Measurements from ENCODE around the gene GBGT1. TPM values are rescaled to one million over a fixed set of nuclear protein-coding genes. Genes with fewer than 3 reads are reported as not detected.

GBGT1 gene
- total and polyA plus RNA-seq, 2 experiments from 2014 or later: 4.0 to 10.1 TPM

GRCh38 chr9:133158695-133159094 is 5.0 kb downstream of the GBGT1 start:
- Histone ChIP-seq H3K4me2 (no peak overlapping the region), H3K79me2 (no peaks in the 10 kb centered on the region), H3K4me1 (ENCODE audit: insufficient read depth) (peaks cover 11% of the 10 kb centered on the region), H3K27ac (no peak overlapping the region), H3K4me3 (no peak overlapping the region), H3K9me2 (replicated peaks; ENCODE audit: insufficient read depth) (no peaks in the 10 kb centered on the region), H3K36me3 (replicated peaks; ENCODE audit: insufficient read depth, low read depth) (no peaks in the 10 kb centered on the region), H2AFZ (no peak overlapping the region), H3K9me3 (ENCODE audit: low read depth) (no peaks in the 10 kb centered on the region), H3K27me3 (no peaks in the 10 kb centered on the region), H4K20me1 (ENCODE audit: insufficient read depth, poor library complexity, severe bottlenecking) (no peaks in the 10 kb centered on the region)
- TF ChIP-seq EZH2 (IDR thresholded peaks at IDR 0.05; ENCODE audit: borderline replicate concordance) (no peak), CTCF (IDR thresholded peaks at IDR 0.05; ENCODE audit: poor library complexity) (no peak), EZH2phosphoT487 (IDR thresholded peaks at IDR 0.05; ENCODE audit: low read depth, severe bottlenecking, unreplicated experiment) (no peak)
- WGBS (ENCODE audit: low lambda C conversion rate, missing lambda C conversion rate): 92% methylated on average over 3 of the region's 3 CpGs
- DNase-seq (ENCODE audit: low spot score): no peak

GRCh38 chr9:133155156-133155555 is 8.6 kb downstream of the GBGT1 start:
- Histone ChIP-seq H3K9me3 (ENCODE audit: low read depth) (no peaks in the 10 kb centered on the region), H3K9me2 (replicated peaks; ENCODE audit: insufficient read depth) (no peaks in the 10 kb centered on the region), H3K79me2 (no peaks in the 10 kb centered on the region), H3K4me1 (ENCODE audit: insufficient read depth) (no peaks in the 10 kb centered on the region), H3K27ac (no peak overlapping the region), H2AFZ (no peak overlapping the region), H3K27me3 (no peaks in the 10 kb centered on the region), H3K4me2 (no peak overlapping the region), H3K36me3 (replicated peaks; ENCODE audit: insufficient read depth, low read depth) (no peaks in the 10 kb centered on the region), H4K20me1 (ENCODE audit: insufficient read depth, poor library complexity, severe bottlenecking) (no peaks in the 10 kb centered on the region), H3K4me3 (no peak overlapping the region)
- DNase-seq (ENCODE audit: low spot score): no peak
- no peak for TF ChIP-seq EZH2 (IDR thresholded peaks at IDR 0.05; ENCODE audit: borderline replicate concordance)
- no peak for TF ChIP-seq CTCF (IDR thresholded peaks at IDR 0.05; ENCODE audit: poor library complexity)
- TF ChIP-seq EZH2phosphoT487 (IDR thresholded peaks at IDR 0.05; ENCODE audit: low read depth, severe bottlenecking, unreplicated experiment): no peak
- 91% methylated on average over 9 of the region's 9 CpGs for WGBS (ENCODE audit: low lambda C conversion rate, missing lambda C conversion rate)

GRCh38 chr9:133154097-133154989 is 9.4 kb downstream of the GBGT1 start:
- Histone ChIP-seq H3K9me3 (ENCODE audit: low read depth) (no peaks in the 10 kb centered on the region), H2AFZ (no peak overlapping the region), H3K79me2 (no peaks in the 10 kb centered on the region), H3K36me3 (replicated peaks; ENCODE audit: insufficient read depth, low read depth) (no peaks in the 10 kb centered on the region), H3K27ac (no peak overlapping the region), H3K4me1 (ENCODE audit: insufficient read depth) (no peaks in the 10 kb centered on the region), H3K4me2 (no peak overlapping the region), H4K20me1 (ENCODE audit: insufficient read depth, poor library complexity, severe bottlenecking) (no peaks in the 10 kb centered on the region), H3K4me3 (no peak overlapping the region), H3K27me3 (no peaks in the 10 kb centered on the region), H3K9me2 (replicated peaks; ENCODE audit: insufficient read depth) (no peaks in the 10 kb centered on the region)
- 92% methylated on average over 13 of the region's 13 CpGs for WGBS (ENCODE audit: low lambda C conversion rate, missing lambda C conversion rate)
- no peak for TF ChIP-seq CTCF (IDR thresholded peaks at IDR 0.05; ENCODE audit: poor library complexity)
- TF ChIP-seq EZH2phosphoT487 (IDR thresholded peaks at IDR 0.05; ENCODE audit: low read depth, severe bottlenecking, unreplicated experiment): no peak
- TF ChIP-seq EZH2 (IDR thresholded peaks at IDR 0.05; ENCODE audit: borderline replicate concordance): no peak
- no peak for DNase-seq (ENCODE audit: low spot score)

Data from hepatocyte (in vitro differentiated cells).